Prostate gland (tissue), 2 donors: ENCODE data around the gene TAPBP. TPM values are rescaled to one million over a fixed set of nuclear protein-coding genes. Genes with fewer than 3 reads are reported as not detected.

Experiments
- DNase-seq: peaks from one replicate; pipeline ENCODE4 v3.0.0-alpha.2; 2019; ENCODE audit warnings: low spot score
- H3K27ac ChIP-seq, 2 donors: fragments of 200-600 bp; sonication (generic); 2 replicates each; pipeline ENCODE4 v1.5.1; 2017 to 2019
- H3K27me3 ChIP-seq: fragments of 200-600 bp; sonication (generic); replicated peaks from 2 replicates; pipeline ENCODE4 v1.5.1; 2019; ENCODE audit not compliant: insufficient read depth
- H3K36me3 ChIP-seq, 2 donors: fragments of 200-600 bp; sonication (generic); 1 replicate in 1 of 2; 2 replicates in 1 of 2; pipeline versions ENCODE4 v1.5.1 to v1.8.1; 2017 to 2019
- H3K4me1 ChIP-seq: fragments of 200-600 bp; sonication (generic); replicated peaks from 2 replicates; pipeline ENCODE4 v1.5.1; 2019
- H3K4me3 ChIP-seq, 2 donors: fragments of 200-600 bp; sonication (generic); 2 replicates each; pipeline ENCODE4 v1.5.1; 2017 to 2019
- H3K9me3 ChIP-seq: fragments of 200-600 bp; sonication (generic); 2 replicates; pipeline ENCODE4 v1.5.1; 2017
- POLR2A ChIP-seq: fragments of 450-650 bp; IDR thresholded peaks from one replicate; pipeline ENCODE4 v1.6.1; 2016; ENCODE audit warnings: antibody characterized with exemption, mild to moderate bottlenecking
- POLR2AphosphoS5 ChIP-seq: sonication (generic); formaldehyde crosslinking; IDR thresholded peaks from one replicate; pipeline ENCODE4 v1.6.1; 2017; ENCODE audit warnings: antibody characterized with exemption
- WGBS: methylation state at CpG from one replicate; pipeline ENCODE4 v1.1.5; 2018; 5-methylcytosine and 5-hydroxymethylcytosine counted together
- intact Hi-C: fragments of 100-400 bp; cut with DNase I; formaldehyde crosslinking; loops from one replicate; pipeline ENCODE4 v1.14.2; 2022
- total RNA-seq, 2 donors: library from RNA; depleted of rRNA; stranded (reverse); fragments of >200 nt; gene quantifications; one replicate each; pipeline ENCODE4 v1.1.0, GENCODE V29; 2016
- TF ChIP-seq, protein P1 (sequence below), 4 experiments: fragments of 200-600 bp in 2 of 4; fragments of 450-650 bp in 2 of 4; sonication (generic) in 2 of 4; IDR thresholded peaks; 1 replicate in 3 of 4; 2 replicates in 1 of 4; pipeline ENCODE4 v1.5.1; 2016 to 2019; ENCODE audit warnings: antibody characterized with exemption in 4 of 4, mild to moderate bottlenecking in 2 of 4, moderate library complexity in 2 of 4

Gene TAPBP
- total RNA-seq, 2 donors from 2014 or later, result 190 to 192 TPM

DNA sequence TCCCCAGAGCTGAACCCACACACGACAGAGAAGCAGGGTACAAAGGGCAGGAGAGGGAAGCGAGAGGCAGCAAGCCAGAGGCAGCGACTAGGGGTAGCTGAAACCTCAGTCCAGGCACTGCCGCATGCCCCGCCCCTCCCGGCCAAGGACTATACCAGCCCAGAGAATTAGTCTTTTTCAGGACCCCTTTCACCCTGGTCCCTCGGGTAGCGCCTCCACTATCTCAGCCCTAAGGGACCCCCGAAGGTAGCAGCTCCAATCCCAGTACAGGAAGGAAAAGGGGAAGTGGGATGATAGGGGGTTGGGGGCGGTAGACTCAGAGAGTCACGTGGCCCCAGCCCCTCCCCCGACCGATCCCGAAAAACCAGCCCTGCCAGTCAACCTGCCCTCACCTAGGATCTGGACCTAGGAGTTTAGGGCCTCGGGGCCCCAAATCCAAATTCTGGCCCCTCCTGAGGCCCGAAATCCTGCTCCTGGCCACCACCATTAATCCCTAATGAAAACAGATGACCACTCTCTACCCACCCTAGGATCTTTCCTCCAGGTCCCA lies 16.4 kb downstream of the TAPBP start:
- H3K27ac ChIP-seq, result peak overlapping the region; percentile 95 to 96
- WGBS, result 8% methylated on average over 16 of the region's 16 CpGs
- no peaks in the 10 kb centered on the region for H3K9me3 ChIP-seq
- TF ChIP-seq POLR2A (peak; percentile 13), POLR2AphosphoS5 (no peak)
- TF ChIP-seq, protein P1, sequence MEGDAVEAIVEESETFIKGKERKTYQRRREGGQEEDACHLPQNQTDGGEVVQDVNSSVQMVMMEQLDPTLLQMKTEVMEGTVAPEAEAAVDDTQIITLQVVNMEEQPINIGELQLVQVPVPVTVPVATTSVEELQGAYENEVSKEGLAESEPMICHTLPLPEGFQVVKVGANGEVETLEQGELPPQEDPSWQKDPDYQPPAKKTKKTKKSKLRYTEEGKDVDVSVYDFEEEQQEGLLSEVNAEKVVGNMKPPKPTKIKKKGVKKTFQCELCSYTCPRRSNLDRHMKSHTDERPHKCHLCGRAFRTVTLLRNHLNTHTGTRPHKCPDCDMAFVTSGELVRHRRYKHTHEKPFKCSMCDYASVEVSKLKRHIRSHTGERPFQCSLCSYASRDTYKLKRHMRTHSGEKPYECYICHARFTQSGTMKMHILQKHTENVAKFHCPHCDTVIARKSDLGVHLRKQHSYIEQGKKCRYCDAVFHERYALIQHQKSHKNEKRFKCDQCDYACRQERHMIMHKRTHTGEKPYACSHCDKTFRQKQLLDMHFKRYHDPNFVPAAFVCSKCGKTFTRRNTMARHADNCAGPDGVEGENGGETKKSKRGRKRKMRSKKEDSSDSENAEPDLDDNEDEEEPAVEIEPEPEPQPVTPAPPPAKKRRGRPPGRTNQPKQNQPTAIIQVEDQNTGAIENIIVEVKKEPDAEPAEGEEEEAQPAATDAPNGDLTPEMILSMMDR (IDR thresholded peaks at IDR 0.05), result peak in 2 of 4 experiments; percentile 13 to 19
- intact Hi-C loops, result no loop called here
- DNase-seq, result peak; percentile 83
- H3K36me3 ChIP-seq, result peaks cover 0 to 3% of the 10 kb centered on the region in 2 donors
- no peaks in the 10 kb centered on the region for H3K27me3 ChIP-seq
- H3K4me3 ChIP-seq, result peak overlapping the region; percentile 64 to 70
- H3K4me1 ChIP-seq, result peaks cover 4% of the 10 kb centered on the region

DNA sequence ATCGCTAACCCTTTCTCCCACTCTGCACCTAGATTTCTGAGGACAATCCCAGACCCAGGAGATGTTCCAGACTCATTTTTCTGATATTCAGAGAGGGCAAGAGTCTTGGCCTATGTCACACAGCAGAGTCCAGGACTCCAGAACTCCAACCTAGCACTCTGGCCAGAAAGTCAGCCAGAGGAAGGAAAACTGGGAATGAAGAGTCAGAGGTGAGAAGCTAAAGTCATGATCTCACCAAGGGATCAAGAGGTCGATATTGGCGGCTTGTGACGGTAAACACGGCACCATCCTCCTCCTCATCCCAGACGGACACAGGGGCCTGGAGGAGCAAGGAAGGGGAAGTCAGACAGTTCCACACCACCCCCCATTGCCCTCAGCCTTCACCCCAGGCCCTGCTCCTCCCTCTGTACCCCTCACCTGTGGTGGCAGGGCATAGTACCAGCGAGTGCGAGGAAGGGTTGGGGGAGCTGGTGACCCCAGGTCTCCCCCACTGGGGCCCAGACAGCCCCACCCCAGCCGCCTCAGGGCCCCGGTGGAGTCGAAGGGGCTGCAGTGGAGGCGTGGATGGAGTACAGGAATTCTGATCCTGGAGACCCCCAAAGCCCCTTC lies 17.0 kb downstream of the TAPBP start:
- peaks cover 4% of the 10 kb centered on the region for H3K4me1 ChIP-seq
- intact Hi-C loops, result no loop called here
- peaks cover 0 to 3% of the 10 kb centered on the region in 2 donors for H3K36me3 ChIP-seq
- no peak for TF ChIP-seq POLR2AphosphoS5
- TF ChIP-seq POLR2A, result no peak
- TF ChIP-seq, protein P1 (IDR thresholded peaks at IDR 0.05), result no peak
- H3K27me3 ChIP-seq, result no peaks in the 10 kb centered on the region
- WGBS, result 58% methylated on average over 12 of the region's 12 CpGs
- no peaks in the 10 kb centered on the region for H3K9me3 ChIP-seq
- DNase-seq, result no peak
- H3K4me3 ChIP-seq, result peak overlapping the region; percentile 64 to 70
- H3K27ac ChIP-seq, result peak overlapping the region; percentile 95 to 96

DNA sequence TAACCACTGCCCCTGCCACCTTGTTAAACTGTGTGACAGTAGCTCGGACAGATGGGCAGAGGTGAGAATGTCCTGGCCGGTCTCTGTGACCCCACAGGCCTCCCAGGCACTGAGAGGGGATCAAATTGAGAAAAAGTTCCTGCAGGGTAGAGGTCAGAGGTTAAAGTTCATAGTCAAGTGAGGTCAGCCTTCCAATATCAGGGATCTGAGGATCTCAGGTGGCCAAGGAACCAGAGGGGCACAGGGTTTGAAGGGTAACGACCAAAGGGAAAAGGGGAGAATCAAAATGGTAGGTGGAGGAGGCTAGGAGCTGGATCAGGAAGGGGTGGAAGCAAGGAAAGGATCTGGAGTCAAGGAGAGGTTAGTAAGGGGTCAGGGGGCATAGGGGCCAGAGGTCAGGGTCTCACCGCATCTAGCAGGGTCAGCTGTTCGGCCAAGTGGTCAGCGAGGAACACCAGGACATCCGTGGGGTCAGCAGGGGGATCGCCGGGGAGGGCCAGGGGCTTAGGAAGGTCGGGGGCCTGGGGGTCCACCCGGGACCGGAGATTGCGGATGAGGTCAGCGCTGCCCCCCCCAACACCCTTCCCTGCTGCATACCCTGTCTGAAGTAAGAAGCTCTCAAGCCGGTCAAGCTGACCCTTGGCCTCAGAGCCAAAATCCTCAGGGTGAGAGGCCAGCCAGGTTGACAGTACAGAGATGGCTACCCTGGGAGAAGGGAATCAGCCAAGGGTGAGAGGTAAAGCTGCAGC lies 18.1 kb downstream of the TAPBP start:
- Histone ChIP-seq H3K4me1 (peaks cover 4% of the 10 kb centered on the region), H3K36me3 (peaks cover 0 to 3% of the 10 kb centered on the region in 2 donors), H3K9me3 (no peaks in the 10 kb centered on the region), H3K27ac (peak overlapping the region in 1 of 2 donors; percentile 96), H3K27me3 (no peaks in the 10 kb centered on the region), H3K4me3 (no peak overlapping the region)
- 86% methylated on average over 15 of the region's 15 CpGs for WGBS
- no peak for DNase-seq
- TF ChIP-seq, protein P1 (IDR thresholded peaks at IDR 0.05), result no peak
- TF ChIP-seq POLR2AphosphoS5 (no peak), POLR2A (no peak)
- intact Hi-C loops, result no loop called here

DNA sequence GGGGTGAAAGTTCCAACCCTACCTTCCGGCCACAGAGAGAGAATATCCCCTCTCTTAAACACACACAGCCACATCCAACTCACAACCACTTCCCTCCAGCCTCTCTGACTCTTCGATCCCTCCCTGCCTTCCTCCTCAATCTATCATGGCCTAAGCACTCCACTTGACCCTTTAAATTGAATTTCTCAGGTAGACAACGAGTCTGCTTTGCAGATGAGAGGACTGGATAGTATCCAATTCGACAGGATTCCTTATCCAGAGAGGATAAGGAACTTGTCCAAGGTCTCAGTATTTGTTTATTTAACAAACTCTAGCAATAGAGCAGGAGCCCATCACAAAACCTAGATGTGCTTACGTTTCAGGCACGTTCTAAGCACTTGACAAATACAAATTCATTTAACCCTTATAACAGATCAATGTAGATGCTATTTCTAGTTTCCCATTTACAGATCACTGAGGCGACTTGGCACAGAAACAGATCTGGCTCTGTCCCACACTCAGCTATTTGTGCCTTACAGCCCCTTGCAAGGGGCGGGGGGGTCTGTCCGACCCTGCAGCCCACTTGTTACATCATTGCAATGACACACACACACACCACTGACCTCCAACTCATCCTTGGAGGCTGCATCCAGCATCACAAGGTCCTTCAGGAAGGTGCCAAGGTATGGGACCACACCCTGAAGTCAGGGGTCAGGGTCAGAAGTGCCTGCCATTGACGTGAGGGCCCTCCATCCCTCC lies 19.6 kb downstream of the TAPBP start:
- no peak for DNase-seq
- Histone ChIP-seq H3K4me1 (peaks cover 7% of the 10 kb centered on the region), H3K36me3 (peaks cover 0 to 3% of the 10 kb centered on the region in 2 donors), H3K9me3 (no peaks in the 10 kb centered on the region), H3K27me3 (no peaks in the 10 kb centered on the region), H3K27ac (peak overlapping the region in 1 of 2 donors; percentile 6), H3K4me3 (no peak overlapping the region)
- TF ChIP-seq, protein P1 (IDR thresholded peaks at IDR 0.05), result no peak
- intact Hi-C loops, result no loop called here
- 63% methylated on average over 10 of the region's 10 CpGs for WGBS
